GM10248 (cell line): Measurements from ENCODE around the gene NEU1.
"Not testable (repeated sequence)": the region's sequence is repeated elsewhere in the genome, so short reads cannot be mapped to it uniquely, and the experiment has no call there.

ENCODE experiments used
- CTCF ChIA-PET: fragments of 300-600 bp; sonication (Branson Sonifier 250); formaldehyde crosslinking; extraction: SDS; loops from one replicate; lab custom pipeline; 2021; ENCODE audit warnings: antibody characterized with exemption; lab: Yijun Ruan, JAX
- POLR2A ChIA-PET: fragments of 350-650 bp; sonication (Branson Sonifier 250); formaldehyde crosslinking; extraction: SDS; loops from one replicate; lab custom pipeline; 2020; ENCODE audit warnings: antibody characterized with exemption; lab: Yijun Ruan, JAX
- DNase-seq: peaks from one replicate; pipeline ENCODE4 v3.0.0; 2012; ENCODE audit errors: extremely low spot score
- TF ChIP-seq, protein P1 (sequence below): IDR thresholded peaks from 2 replicates; pipeline ENCODE4 v1.5.1; 2012; ENCODE audit warnings: mild to moderate bottlenecking, low read depth; ENCODE audit errors: extremely low read depth, missing control alignments, control extremely low read depth

NEU1 gene

DNA sequence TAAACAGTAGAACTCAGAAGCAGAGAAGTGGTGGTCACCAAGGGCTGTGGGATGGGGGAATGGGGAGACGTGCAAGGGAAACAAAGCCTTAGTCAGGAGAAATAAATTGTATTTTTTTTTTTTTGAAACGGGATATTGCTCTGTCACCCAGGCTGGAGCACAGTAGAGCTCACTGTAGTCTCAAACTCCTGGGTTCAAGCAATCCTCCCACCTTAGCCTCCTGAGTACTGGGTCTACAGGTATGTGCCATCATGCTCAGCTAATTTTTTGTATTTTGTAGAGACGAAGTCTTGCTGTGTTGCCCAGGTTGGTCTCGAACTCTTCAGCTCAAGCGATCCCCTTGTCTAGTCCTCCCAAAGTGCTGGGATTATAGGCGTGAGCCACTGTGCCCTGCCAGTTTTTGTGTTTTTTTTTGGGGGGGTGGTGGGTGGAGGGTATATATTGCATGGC lies 31.7 kb downstream of the NEU1 start:
- DNase-seq: no peak
- TF ChIP-seq, protein P1, sequence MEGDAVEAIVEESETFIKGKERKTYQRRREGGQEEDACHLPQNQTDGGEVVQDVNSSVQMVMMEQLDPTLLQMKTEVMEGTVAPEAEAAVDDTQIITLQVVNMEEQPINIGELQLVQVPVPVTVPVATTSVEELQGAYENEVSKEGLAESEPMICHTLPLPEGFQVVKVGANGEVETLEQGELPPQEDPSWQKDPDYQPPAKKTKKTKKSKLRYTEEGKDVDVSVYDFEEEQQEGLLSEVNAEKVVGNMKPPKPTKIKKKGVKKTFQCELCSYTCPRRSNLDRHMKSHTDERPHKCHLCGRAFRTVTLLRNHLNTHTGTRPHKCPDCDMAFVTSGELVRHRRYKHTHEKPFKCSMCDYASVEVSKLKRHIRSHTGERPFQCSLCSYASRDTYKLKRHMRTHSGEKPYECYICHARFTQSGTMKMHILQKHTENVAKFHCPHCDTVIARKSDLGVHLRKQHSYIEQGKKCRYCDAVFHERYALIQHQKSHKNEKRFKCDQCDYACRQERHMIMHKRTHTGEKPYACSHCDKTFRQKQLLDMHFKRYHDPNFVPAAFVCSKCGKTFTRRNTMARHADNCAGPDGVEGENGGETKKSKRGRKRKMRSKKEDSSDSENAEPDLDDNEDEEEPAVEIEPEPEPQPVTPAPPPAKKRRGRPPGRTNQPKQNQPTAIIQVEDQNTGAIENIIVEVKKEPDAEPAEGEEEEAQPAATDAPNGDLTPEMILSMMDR: no peak
- CTCF ChIA-PET: interaction anchor here (0.6 to 2.0 kb wide), 20 partner anchors 8 to 336 kb away, joined by 3 to 7 read pairs (median 4); partner anchors contain the start of genes ABHD16A, ATP6V1G2, DDX39B and LSM2
- POLR2A ChIA-PET: interaction anchor here (0.6 to 2.1 kb wide), 9 partner anchors 16 to 299 kb away, joined by 3 to 14 read pairs (median 6); partner anchors contain the start of genes DXO, HSPA1A, HSPA1L and LY6G6C

DNA sequence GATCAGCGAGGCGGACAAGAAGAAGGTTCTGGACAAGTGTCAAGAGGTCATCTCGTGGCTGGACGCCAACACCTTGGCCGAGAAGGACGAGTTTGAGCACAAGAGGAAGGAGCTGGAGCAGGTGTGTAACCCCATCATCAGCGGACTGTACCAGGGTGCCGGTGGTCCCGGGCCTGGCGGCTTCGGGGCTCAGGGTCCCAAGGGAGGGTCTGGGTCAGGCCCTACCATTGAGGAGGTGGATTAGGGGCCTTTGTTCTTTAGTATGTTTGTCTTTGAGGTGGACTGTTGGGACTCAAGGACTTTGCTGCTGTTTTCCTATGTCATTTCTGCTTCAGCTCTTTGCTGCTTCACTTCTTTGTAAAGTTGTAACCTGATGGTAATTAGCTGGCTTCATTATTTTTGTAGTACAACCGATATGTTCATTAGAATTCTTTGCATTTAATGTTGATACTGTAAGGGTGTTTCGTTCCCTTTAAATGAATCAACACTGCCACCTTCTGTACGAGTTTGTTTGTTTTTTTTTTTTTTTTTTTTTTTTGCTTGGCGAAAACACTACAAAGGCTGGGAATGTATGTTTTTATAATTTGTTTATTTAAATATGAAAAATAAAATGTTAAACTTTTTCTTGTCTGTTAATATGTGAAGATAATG lies 32.9 kb downstream of the NEU1 start:
- ChIA-PET POLR2A (interaction anchor here (0.5 to 2.1 kb wide), 7 partner anchors 9 to 559 kb away, joined by 3 to 14 read pairs (median 6); partner anchors contain the start of genes HSPA1A, HSPA1L and MSH5), CTCF (interaction anchor here (0.7 to 2.0 kb wide), 25 partner anchors 9 to 288 kb away, joined by 3 to 7 read pairs (median 4); partner anchors contain the start of genes ABHD16A, ATP6V1G2, DDX39B and HSPA1A)
- DNase-seq: peak; percentile 32
- TF ChIP-seq, protein P1: peak; percentile 25

DNA sequence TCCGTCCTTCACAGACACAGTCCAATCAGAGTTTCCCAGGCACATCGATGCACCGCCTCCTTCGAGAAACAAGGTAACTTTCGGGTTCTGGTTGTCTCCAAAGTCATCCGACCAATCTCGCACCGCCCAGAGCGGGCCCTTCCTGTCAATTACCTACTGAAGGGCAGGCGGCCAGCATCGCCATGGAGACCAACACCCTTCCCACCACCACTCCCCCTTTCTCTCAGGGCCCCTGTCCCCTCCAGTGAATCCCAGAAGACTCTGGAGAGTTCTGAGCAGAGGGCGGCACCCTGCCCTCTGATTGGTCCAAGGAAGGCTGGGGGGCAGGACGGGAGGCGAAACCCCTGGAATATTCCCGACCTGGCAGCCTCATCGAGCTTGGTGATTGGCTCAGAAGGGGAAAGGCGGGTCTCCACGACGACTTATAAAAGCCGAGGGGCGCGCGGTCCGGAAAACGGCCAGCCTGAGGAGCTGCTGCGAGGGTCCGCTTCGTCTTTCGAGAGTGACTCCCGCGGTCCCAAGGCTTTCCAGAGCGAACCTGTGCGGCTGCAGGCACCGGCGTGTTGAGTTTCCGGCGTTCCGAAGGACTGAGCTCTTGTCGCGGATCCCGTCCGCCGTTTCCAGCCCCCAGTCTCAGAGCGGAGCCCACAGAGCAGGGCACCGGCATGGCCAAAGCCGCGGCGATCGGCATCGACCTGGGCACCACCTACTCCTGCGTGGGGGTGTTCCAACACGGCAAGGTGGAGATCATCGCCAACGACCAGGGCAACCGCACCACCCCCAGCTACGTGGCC lies 35.1 kb downstream of the NEU1 start, which contains the start of gene HSPA1B:
Gene HSPA1B, plus strand, starts transcription at position 453 of the 794 bp plus-strand sequence. Its CDS starts 213 bp downstream, at position 666.
- peak; percentile 92 for DNase-seq
- POLR2A ChIA-PET: interaction anchor here (0.5 to 1.6 kb wide), 35 partner anchors 10 to 1619 kb away, joined by 3 to 39 read pairs (median 4); partner anchors contain the start of genes ATP6V1G2, C6orf47, CLIC1 and DDAH2
- CTCF ChIA-PET: interaction anchor here (0.7 to 1.2 kb wide), 3 partner anchors 89 to 229 kb away, joined by 3 read pairs; partner anchors contain the start of gene ABHD16A
- TF ChIP-seq, protein P1: no peak

DNA sequence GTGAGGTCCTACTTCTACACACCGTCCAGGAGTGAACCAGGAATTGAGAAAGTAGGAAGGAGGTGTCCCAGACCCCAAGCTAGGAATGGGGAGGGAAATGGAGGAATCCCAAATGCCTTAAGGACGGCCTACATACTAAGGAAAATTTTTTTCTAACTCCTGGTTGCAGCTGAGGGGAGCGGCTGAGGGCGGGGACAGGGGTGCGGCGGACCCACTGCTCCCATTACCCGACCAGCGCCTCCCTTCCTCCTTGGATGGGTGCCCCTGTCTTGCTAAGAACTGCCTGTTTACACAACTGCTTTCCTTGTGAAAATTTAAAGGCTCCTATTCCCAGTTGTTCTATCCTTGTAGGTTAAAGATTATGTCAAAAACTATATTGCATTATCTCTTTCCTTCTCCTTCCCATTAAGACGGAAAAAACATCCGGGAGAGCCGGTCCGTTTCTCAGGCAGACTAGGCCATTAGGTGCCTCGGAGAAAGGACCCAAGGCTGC lies 35.8 kb downstream of the NEU1 start:
- TF ChIP-seq, protein P1: no peak
- DNase-seq: no peak
- POLR2A ChIA-PET: interaction anchor here (0.6 to 1.7 kb wide), 31 partner anchors 9 to 1145 kb away, joined by 3 to 39 read pairs (median 5); partner anchors contain the start of genes ATP6V1G2, C6orf47, CLIC1 and DDAH2
- CTCF ChIA-PET: interaction anchor here (0.7 to 1.8 kb wide), 5 partner anchors 13 to 278 kb away, joined by 3 to 6 read pairs (median 3); partner anchors contain the start of gene ABHD16A

DNA sequence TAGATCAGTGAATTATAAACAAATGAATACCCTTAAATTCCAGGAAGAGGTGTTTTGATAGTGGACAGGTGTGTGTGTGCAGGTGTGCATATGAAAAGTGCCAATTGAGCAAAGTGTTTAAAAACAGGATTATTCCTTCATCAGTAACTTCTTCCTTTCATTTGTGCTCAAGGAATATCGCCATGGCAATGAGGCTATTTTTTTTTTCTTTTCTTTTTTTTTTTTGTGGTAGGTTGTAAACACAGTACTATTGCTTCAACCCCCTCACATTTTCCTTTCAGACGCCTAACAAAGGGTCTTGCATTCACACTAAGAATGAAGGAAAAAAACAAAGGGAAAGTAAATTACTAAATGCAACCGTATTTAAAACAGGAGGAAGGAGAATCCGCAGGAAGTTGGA lies 37.1 kb downstream of the NEU1 start:
- DNase-seq: no peak
- ChIA-PET POLR2A (interaction anchor here (1.7 kb wide), 1 partner anchor 10 kb away, joined by 10 read pairs; the partner anchor contains the start of genes HSPA1A and HSPA1L), CTCF (interaction anchor here (1.3 to 1.8 kb wide), 2 partner anchors 12 to 56 kb away, joined by 3 to 6 read pairs; no protein-coding TSS in a partner anchor)
- TF ChIP-seq, protein P1: no peak

DNA sequence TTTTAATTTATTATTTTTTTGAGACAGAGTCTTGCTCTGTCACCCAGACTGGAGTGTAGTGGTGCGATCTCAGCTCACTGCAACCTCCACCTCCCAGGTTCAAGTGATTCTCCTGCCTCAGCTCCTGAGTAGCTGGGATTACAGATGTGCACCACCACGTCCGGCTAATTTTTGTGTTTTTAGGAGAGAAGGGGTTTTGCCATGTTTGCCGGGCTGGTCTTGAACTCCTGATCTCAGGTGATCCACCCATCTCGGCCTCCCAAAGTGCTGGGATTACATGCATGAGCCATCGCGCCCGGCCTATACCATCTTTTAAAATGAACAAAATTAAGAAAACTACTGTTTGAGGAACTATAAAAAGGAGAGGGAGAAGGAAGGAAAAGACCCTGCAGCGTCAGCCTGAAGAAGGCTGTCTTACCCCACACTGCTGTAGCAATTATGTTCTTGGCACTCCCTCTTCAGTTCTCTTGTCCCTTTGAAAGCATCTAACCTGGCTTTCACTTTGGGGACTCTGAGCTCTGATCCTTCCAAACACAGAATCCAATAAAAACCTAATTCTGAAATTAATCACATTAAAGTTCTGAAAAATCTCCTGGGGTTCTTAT lies 38.9 kb downstream of the NEU1 start:
- DNase-seq: not testable (repeated sequence)
- ChIA-PET POLR2A (interaction anchor here (0.9 to 1.2 kb wide), 3 partner anchors 8 to 28 kb away, joined by 3 to 4 read pairs (median 4); partner anchors contain the start of genes HSPA1A, HSPA1L and VARS1), CTCF (interaction anchor here (1.2 to 2.1 kb wide), 3 partner anchors 9 to 54 kb away, joined by 3 to 8 read pairs (median 5); partner anchors contain the start of gene LSM2)
